B cell (primary cell): Measurements from ENCODE around the gene SFXN3. TPM values are rescaled to one million over a fixed set of nuclear protein-coding genes. Genes with fewer than 3 reads are reported as not detected.

ENCODE experiments used
- ATAC-seq: fragments of 200-7000 bp; cut with Tn5 transposase; one replicate; pipeline ENCODE4 v1.10.0; 2021; ENCODE audit warnings: low read depth, mild to moderate bottlenecking, moderate number of reproducible peaks, moderate library complexity
- CTCF ChIA-PET: fragments of 350-600 bp; sonication (Branson Sonifier 250); formaldehyde crosslinking; loops from one replicate; lab custom pipeline; 2021; ENCODE audit warnings: antibody characterized with exemption, inconsistent platforms; lab: Charles Lee
- POLR2A ChIA-PET: fragments of 350-600 bp; sonication (Branson Sonifier 250); formaldehyde crosslinking; loops from one replicate; lab custom pipeline; 2021; ENCODE audit warnings: antibody characterized with exemption; lab: Charles Lee
- DNase-seq: peaks from one replicate; pipeline ENCODE4 v3.0.0; 2013
- H2AFZ ChIP-seq: 2 replicates; pipeline ENCODE4 v1.6.1; 2012; ENCODE audit warnings: mild to moderate bottlenecking, low read depth, low read length; ENCODE audit not compliant: insufficient read depth, poor library complexity, severe bottlenecking
- H3K27ac ChIP-seq, 2 donors: 1 replicate in 1 of 2; 2 replicates in 1 of 2; pipeline ENCODE4 v1.5.1; 2012 to 2013; ENCODE audit warnings: low read length in 2 of 2, mild to moderate bottlenecking in 2 of 2, moderate library complexity in 1 of 2
- H3K27me3 ChIP-seq, 4 experiments: fragments of 200-600 bp in 1 of 4; sonication (generic) in 1 of 4; replicated peaks in 1 of 4; 1 replicate in 2 of 4; 2 replicates in 2 of 4; pipeline versions ENCODE4 v1.6.1 to v1.7.0; 2013 to 2016; ENCODE audit warnings: low read length in 3 of 4, mild to moderate bottlenecking in 2 of 4, mixed read lengths in 1 of 4, moderate library complexity in 1 of 4; ENCODE audit not compliant: insufficient read depth in 4 of 4, control insufficient read depth in 3 of 4; ENCODE audit errors: control extremely low read depth in 1 of 4
- H3K36me3 ChIP-seq, 2 experiments: replicated peaks in 1 of 2; 1 replicate in 1 of 2; 2 replicates in 1 of 2; pipeline versions ENCODE4 v1.6.1 to v1.7.1; 2013; ENCODE audit warnings: low read length in 1 of 2; ENCODE audit not compliant: insufficient read depth in 2 of 2, control insufficient read depth in 1 of 2; ENCODE audit errors: control extremely low read depth in 1 of 2, extremely low read depth in 1 of 2
- H3K4me1 ChIP-seq, 2 donors: fragments of 200-600 bp in 1 of 2; sonication (generic) in 1 of 2; 1 replicate in 1 of 2; 2 replicates in 1 of 2; pipeline versions ENCODE4 v1.5.1 to v1.6.1; 2013 to 2017; ENCODE audit warnings: low read length in 2 of 2; ENCODE audit not compliant: control insufficient read depth in 2 of 2, insufficient read depth in 2 of 2
- H3K4me2 ChIP-seq: replicated peaks from 2 replicates; pipeline ENCODE3; 2012; ENCODE audit warnings: mild to moderate bottlenecking, low read depth, low read length; ENCODE audit not compliant: poor library complexity, severe bottlenecking
- H3K4me3 ChIP-seq, 5 experiments: fragments of 200-600 bp in 1 of 5; sonication (generic) in 1 of 5; 1 replicate in 3 of 5; 2 replicates in 2 of 5; pipeline versions ENCODE4 v1.5.1 to v1.7.0; 2011 to 2016; ENCODE audit warnings: low read length in 4 of 5, mild to moderate bottlenecking in 4 of 5, low read depth in 2 of 5, control low read depth in 1 of 5, moderate library complexity in 1 of 5; ENCODE audit not compliant: insufficient read depth in 1 of 5; ENCODE audit errors: control extremely low read depth in 1 of 5, extremely low read depth in 1 of 5
- H3K79me2 ChIP-seq: fragments of 200-600 bp; sonication (generic); one replicate; pipeline ENCODE4 v1.6.0; 2016; ENCODE audit warnings: low read length; ENCODE audit not compliant: control insufficient read depth, insufficient read depth
- H3K9ac ChIP-seq: fragments of 200-600 bp; sonication (generic); 2 replicates; pipeline ENCODE4 v1.6.1; 2017; ENCODE audit warnings: mild to moderate bottlenecking, low read length, moderate library complexity
- H3K9me3 ChIP-seq, 3 donors: one replicate each; pipeline versions ENCODE4 v1.6.1 to v1.7.1; 2013; ENCODE audit warnings: low read length in 2 of 3; ENCODE audit not compliant: control insufficient read depth in 2 of 3, insufficient read depth in 1 of 3; ENCODE audit errors: control extremely low read depth in 1 of 3
- H4K20me1 ChIP-seq: 2 replicates; pipeline ENCODE4 v1.6.0; 2012; ENCODE audit warnings: mild to moderate bottlenecking, low read length; ENCODE audit not compliant: insufficient read depth, control insufficient read depth, poor library complexity, severe bottlenecking
- H3K27ac Mint-ChIP-seq: one replicate; pipeline ENCODE4 v1.8.0; 2021; ENCODE audit warnings: mixed read lengths
- H3K27me3 Mint-ChIP-seq: one replicate; pipeline ENCODE4 v1.8.0; 2021; ENCODE audit warnings: mixed read lengths
- H3K4me1 Mint-ChIP-seq: one replicate; pipeline ENCODE4 v1.8.0; 2021; ENCODE audit warnings: mixed read lengths
- H3K4me3 Mint-ChIP-seq: one replicate; pipeline ENCODE4 v1.8.0; 2021; ENCODE audit warnings: mixed read lengths
- H3K9me3 Mint-ChIP-seq: one replicate; pipeline ENCODE4 v1.8.0; 2022; ENCODE audit warnings: mixed read lengths; ENCODE audit not compliant: insufficient read depth
- EZH2 ChIP-seq: IDR thresholded peaks from 2 replicates; pipeline ENCODE4 v1.6.1; 2012; ENCODE audit warnings: borderline replicate concordance, low read depth, mild to moderate bottlenecking, moderate library complexity, low read length; ENCODE audit not compliant: insufficient read depth, poor library complexity, severe bottlenecking
- WGBS: methylation state at CpG from one replicate; pipeline ENCODE4 v1.1.5; 2013; ENCODE audit warnings: missing lambda C conversion rate; ENCODE audit not compliant: insufficient coverage; 5-methylcytosine and 5-hydroxymethylcytosine counted together
- intact Hi-C: fragments of 100-400 bp; cut with micrococcal nuclease; formaldehyde crosslinking; loops from one replicate; pipeline ENCODE4 v1.10.0; 2022
- polyA plus RNA-seq: library from polyadenylated mRNA; depleted of rRNA; stranded (reverse); fragments of >200 nt; gene quantifications from 2 replicates; pipeline ENCODE4 v1.2.3, GENCODE V29; 2012
- total RNA-seq, 2 donors: library from RNA; stranded (reverse); fragments of 120-200 nt in 1 of 2; gene quantifications; 1 replicate in 1 of 2; 2 replicates in 1 of 2; pipeline versions ENCODE4 v1.2.3 to v1.2.4, GENCODE V29; 2013 to 2022
- TF ChIP-seq, protein P1 (sequence below): fragments of 200-600 bp; IDR thresholded peaks from one replicate; pipeline ENCODE4 v1.8.0; 2022; ENCODE audit warnings: antibody characterized with exemption, mild to moderate bottlenecking

The SFXN3 gene
- total and polyA plus RNA-seq, 2 donors (not counting 1 experiment from before 2014, with no cell fraction given): 44.2 to 51.7 TPM

DNA sequence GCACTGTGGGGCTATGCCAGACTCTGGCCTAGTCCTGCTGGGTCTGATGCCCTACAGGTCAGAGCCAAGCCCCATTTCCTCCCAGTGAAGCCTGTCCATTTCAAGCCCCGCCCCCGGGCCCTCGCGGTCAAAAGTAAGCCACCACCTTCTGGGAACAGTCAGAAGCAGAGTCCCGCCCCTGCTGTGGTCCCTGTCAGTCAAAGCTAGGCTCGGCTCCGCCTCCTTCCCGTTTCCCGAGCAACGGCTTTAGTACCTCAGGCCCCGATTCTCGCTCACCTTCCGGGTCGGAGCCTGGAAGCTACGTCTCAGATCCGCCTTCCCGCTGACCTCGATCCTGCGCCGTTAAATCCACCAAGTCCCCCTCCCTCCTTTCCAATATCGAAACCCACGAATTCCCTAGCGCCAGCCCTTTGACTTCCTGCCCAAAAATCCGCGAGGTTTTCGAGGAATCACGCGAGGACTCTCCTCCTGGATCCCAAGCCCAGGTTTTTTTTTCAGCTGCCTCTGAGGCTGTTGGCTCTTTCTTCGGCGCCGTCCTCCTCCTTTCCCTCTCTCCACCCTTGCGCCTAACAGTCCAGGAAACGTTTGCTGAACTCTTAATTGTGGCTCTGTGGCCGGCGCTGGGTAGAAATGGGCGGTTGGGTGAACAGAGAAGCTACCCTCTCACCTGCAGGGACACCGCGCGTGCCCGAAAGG lies 11.8 kb downstream of the SFXN3 start:
- Histone ChIP-seq H2AFZ (peak overlapping the region; percentile 92), H3K4me1 (peaks cover 6 to 15% of the 10 kb centered on the region in 2 donors), H3K9ac (peak overlapping the region; percentile 69), H3K4me2 (peak overlapping the region; percentile 78), H3K27ac (peak overlapping the region in 1 of 2 donors; percentile 76), H3K27me3 (peaks cover 0 to 22% (median 6%) of the 10 kb centered on the region in 4 experiments), H3K79me2 (no peaks in the 10 kb centered on the region), H4K20me1 (no peaks in the 10 kb centered on the region), H3K36me3 (peaks cover 0 to 3% of the 10 kb centered on the region in 2 experiments), H3K9me3 (peaks cover 0 to 4% (median 0%) of the 10 kb centered on the region in 3 donors), H3K4me3 (peak overlapping the region; percentile 50 to 76 (median 68))
- ChIA-PET CTCF (interaction anchor here (1.0 to 7.8 kb wide), 13 partner anchors 8 to 98 kb away, joined by 3 to 306 read pairs (median 9); partner anchors contain the start of genes KAZALD1, PDZD7 and SFXN3), POLR2A (interaction anchor here (0.5 to 2.1 kb wide), 8 partner anchors 9 to 1674 kb away, joined by 3 to 20 read pairs (median 5); partner anchors contain the start of genes KAZALD1, PDZD7 and SFXN3)
- Mint-ChIP-seq H3K4me1 (peaks cover 17% of the 10 kb centered on the region), H3K27ac (peak overlapping the region; percentile 90), H3K27me3 (peaks cover 19% of the 10 kb centered on the region), H3K9me3 (no peaks in the 10 kb centered on the region), H3K4me3 (peak overlapping the region; percentile 100)
- DNase-seq (peak; percentile 88), ATAC-seq (peak; percentile 90)
- intact Hi-C loops: loop anchor here (1.0 to 5.0 kb wide), 3 partner anchors 7 to 309 kb away; partner anchors contain the start of gene BTRC
- WGBS: 6% methylated on average over 34 of the region's 40 CpGs
- TF ChIP-seq EZH2: no peak
- TF ChIP-seq, protein P1, sequence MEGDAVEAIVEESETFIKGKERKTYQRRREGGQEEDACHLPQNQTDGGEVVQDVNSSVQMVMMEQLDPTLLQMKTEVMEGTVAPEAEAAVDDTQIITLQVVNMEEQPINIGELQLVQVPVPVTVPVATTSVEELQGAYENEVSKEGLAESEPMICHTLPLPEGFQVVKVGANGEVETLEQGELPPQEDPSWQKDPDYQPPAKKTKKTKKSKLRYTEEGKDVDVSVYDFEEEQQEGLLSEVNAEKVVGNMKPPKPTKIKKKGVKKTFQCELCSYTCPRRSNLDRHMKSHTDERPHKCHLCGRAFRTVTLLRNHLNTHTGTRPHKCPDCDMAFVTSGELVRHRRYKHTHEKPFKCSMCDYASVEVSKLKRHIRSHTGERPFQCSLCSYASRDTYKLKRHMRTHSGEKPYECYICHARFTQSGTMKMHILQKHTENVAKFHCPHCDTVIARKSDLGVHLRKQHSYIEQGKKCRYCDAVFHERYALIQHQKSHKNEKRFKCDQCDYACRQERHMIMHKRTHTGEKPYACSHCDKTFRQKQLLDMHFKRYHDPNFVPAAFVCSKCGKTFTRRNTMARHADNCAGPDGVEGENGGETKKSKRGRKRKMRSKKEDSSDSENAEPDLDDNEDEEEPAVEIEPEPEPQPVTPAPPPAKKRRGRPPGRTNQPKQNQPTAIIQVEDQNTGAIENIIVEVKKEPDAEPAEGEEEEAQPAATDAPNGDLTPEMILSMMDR: no peak
